ENCODE data around the gene GLI3.

Gene GLI3

GRCh38 chr7:42236976-42237810, at the start of gene GLI3:
Gene GLI3, minus strand, starts transcription at chr7:42237209. Its CDS starts 13,956 bp downstream, at chr7:42223253.
- DNase-seq (ENCODE audit: low read depth) = no peak

- no peak for DNase-seq (ENCODE audit: low read depth)
Measured at GRCh38 chr7:42285383-42285824, 48.4 kb upstream of the GLI3 start.

GRCh38 chr7:42283553-42283952, 46.5 kb upstream of the GLI3 start:
- DNase-seq (ENCODE audit: low read depth) = no peak

- no peak for DNase-seq (ENCODE audit: low read depth)
Measured at GRCh38 chr7:42278344-42278743, 41.3 kb upstream of the GLI3 start.

GRCh38 chr7:42274053-42274452, 37.0 kb upstream of the GLI3 start:
- no peak for DNase-seq (ENCODE audit: low read depth)

GRCh38 chr7:42272793-42273665, 36.0 kb upstream of the GLI3 start:
- no peak for DNase-seq (ENCODE audit: low read depth)

- DNase-seq (ENCODE audit: low read depth) = no peak
Measured at GRCh38 chr7:42269161-42269560, 32.2 kb upstream of the GLI3 start.

GRCh38 chr7:42264702-42265101, 27.7 kb upstream of the GLI3 start:
- DNase-seq (ENCODE audit: low read depth) = no peak

GRCh38 chr7:42263971-42264370, 27.0 kb upstream of the GLI3 start:
- no peak for DNase-seq (ENCODE audit: low read depth)

GRCh38 chr7:42262964-42263363, 26.0 kb upstream of the GLI3 start:
- DNase-seq (ENCODE audit: low read depth) = no peak

- no peak for DNase-seq (ENCODE audit: low read depth)
Measured at GRCh38 chr7:42254217-42254616, 17.2 kb upstream of the GLI3 start.

GRCh38 chr7:42253316-42253715, 16.3 kb upstream of the GLI3 start:
- DNase-seq (ENCODE audit: low read depth) = no peak

GRCh38 chr7:42250411-42250810, 13.4 kb upstream of the GLI3 start:
- no peak for DNase-seq (ENCODE audit: low read depth)

GRCh38 chr7:42248579-42248978, 11.6 kb upstream of the GLI3 start:
- no peak for DNase-seq (ENCODE audit: low read depth)

GRCh38 chr7:42247301-42247700, 10.3 kb upstream of the GLI3 start:
- no peak for DNase-seq (ENCODE audit: low read depth)

GRCh38 chr7:42244828-42245227, 7.8 kb upstream of the GLI3 start:
- DNase-seq (ENCODE audit: low read depth) = no peak

- DNase-seq (ENCODE audit: low read depth) = no peak
Measured at GRCh38 chr7:42242381-42242780, 5.4 kb upstream of the GLI3 start.

GRCh38 chr7:42241424-42241823, 4.4 kb upstream of the GLI3 start:
- no peak for DNase-seq (ENCODE audit: low read depth)

- DNase-seq (ENCODE audit: low read depth) = no peak
Measured at GRCh38 chr7:42240416-42240815, 3.4 kb upstream of the GLI3 start.

GRCh38 chr7:42238709-42239366, 1.8 kb upstream of the GLI3 start:
- DNase-seq (ENCODE audit: low read depth) = no peak

GRCh38 chr7:42237811-42238541, 967 bp upstream of the GLI3 start:
- DNase-seq (ENCODE audit: low read depth) = no peak

All from stimulated activated CD8-positive, alpha-beta memory T cell treated with anti-CD3 and anti-CD28 coated beads, Interleukin-12 subunit alpha, Interleukin-12 subunit beta, amount 100 ng/mL, for 4 hours (primary cell).